Transverse colon (tissue), 4 donors: ENCODE measurements around the gene PRICKLE2. TPM values are rescaled to one million over a fixed set of nuclear protein-coding genes. Genes with fewer than 3 reads are reported as not detected.

Experiments used
- DNase-seq: peaks from one replicate; pipeline ENCODE4 v3.0.0-alpha.2; 2019
- H3K27ac ChIP-seq, 4 donors: fragments of 200-600 bp; sonication (generic); 2 replicates each; pipeline ENCODE4 v1.5.1; 2016 to 2018; ENCODE audit warnings: inconsistent platforms in 4 of 4
- H3K27me3 ChIP-seq: fragments of 200-600 bp; sonication (generic); 2 replicates; pipeline ENCODE4 v1.5.1; 2017; ENCODE audit warnings: inconsistent platforms
- H3K36me3 ChIP-seq, 4 donors: fragments of 200-600 bp; sonication (generic); 2 replicates each; pipeline ENCODE4 v1.5.1; 2017 to 2019; ENCODE audit warnings: inconsistent platforms in 4 of 4
- H3K4me1 ChIP-seq, 4 donors: fragments of 200-600 bp; sonication (generic); 2 replicates each; pipeline ENCODE4 v1.5.1; 2017 to 2020; ENCODE audit warnings: inconsistent platforms in 4 of 4
- H3K4me3 ChIP-seq, 4 donors: fragments of 200-600 bp; sonication (generic); 1 replicate in 1 of 4; 2 replicates in 3 of 4; pipeline versions ENCODE4 v1.5.1 to v1.6.1; 2017 to 2019; ENCODE audit warnings: inconsistent platforms in 4 of 4
- H3K9me3 ChIP-seq, 2 donors: fragments of 200-600 bp; sonication (generic); 2 replicates each; pipeline ENCODE4 v1.5.1; 2017 to 2019; ENCODE audit warnings: inconsistent platforms in 2 of 2
- EP300 ChIP-seq: sonication (generic); formaldehyde crosslinking; IDR thresholded peaks from one replicate; pipeline ENCODE4 v1.6.1; 2017; ENCODE audit warnings: antibody characterized with exemption, low read depth
- POLR2A ChIP-seq: fragments of 450-650 bp; IDR thresholded peaks from one replicate; pipeline ENCODE4 v1.6.1; 2016; ENCODE audit warnings: antibody characterized with exemption, mild to moderate bottlenecking, moderate library complexity
- POLR2AphosphoS5 ChIP-seq, 3 donors: sonication (generic); formaldehyde crosslinking; IDR thresholded peaks; one replicate each; pipeline ENCODE4 v1.6.1; 2016; ENCODE audit warnings: antibody characterized with exemption in 3 of 3
- WGBS, 2 donors: methylation state at CpG; one replicate each; pipeline ENCODE4 v1.1.5; 2018; ENCODE audit warnings: low coverage in 1 of 2; 5-methylcytosine and 5-hydroxymethylcytosine counted together
- in situ Hi-C, 4 donors: fragments of 200-750 bp; cut with MboI; loops; one replicate each; pipeline versions ENCODE4 v1.15.0 to v1.15.1; 2017; ENCODE audit warnings: low sequenced_read_pairs in 3 of 4, low pct_ligation_motif_present in 1 of 4, low pct_unique_long_range_greater_than_20kb in 1 of 4
- intact Hi-C: fragments of 100-400 bp; cut with DNase I; formaldehyde crosslinking; loops from one replicate; pipeline ENCODE4 v1.15.1; 2023; ENCODE audit warnings: low total_unique reads
- total RNA-seq, 4 donors: library from RNA; depleted of rRNA; stranded (reverse); fragments of >200 nt; gene quantifications; one replicate each; pipeline ENCODE4 v1.1.0, GENCODE V29; 2016
- TF ChIP-seq, protein P1 (sequence below), 5 experiments: fragments of 200-600 bp in 3 of 5; fragments of 450-650 bp in 2 of 5; sonication (generic) in 3 of 5; IDR thresholded peaks; 1 replicate in 2 of 5; 2 replicates in 3 of 5; pipeline ENCODE4 v1.5.1; 2016 to 2017; ENCODE audit warnings: antibody characterized with exemption in 5 of 5, inconsistent platforms in 3 of 5, mild to moderate bottlenecking in 2 of 5, moderate library complexity in 1 of 5

PRICKLE2 gene
- total RNA-seq, 4 donors from 2014 or later = 8.5 to 38.4 (median 17.4) TPM

DNA sequence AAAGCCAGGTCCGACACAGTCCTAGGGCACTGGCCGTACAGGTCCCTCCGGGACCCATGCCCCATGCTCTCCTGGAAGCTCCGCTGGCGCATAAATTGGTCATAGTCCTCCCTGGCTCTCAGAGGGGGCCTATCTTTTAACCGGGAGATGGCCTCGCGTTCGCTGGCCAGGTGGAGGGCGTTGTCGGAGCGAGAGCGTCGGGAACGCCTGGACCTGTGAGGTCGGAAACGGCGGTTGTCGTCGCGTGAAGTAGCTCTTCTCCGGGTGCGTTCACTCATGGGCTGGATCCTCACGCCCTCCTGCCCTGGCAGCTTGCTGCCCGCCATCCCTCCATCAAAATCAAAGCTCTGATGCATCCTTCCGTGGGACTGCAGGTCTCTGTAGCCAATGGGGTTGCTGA, 126.0 kb downstream of the PRICKLE2 start:
- TF ChIP-seq POLR2AphosphoS5 (IDR thresholded peaks at IDR 0.05) = no peak
- TF ChIP-seq, protein P1, sequence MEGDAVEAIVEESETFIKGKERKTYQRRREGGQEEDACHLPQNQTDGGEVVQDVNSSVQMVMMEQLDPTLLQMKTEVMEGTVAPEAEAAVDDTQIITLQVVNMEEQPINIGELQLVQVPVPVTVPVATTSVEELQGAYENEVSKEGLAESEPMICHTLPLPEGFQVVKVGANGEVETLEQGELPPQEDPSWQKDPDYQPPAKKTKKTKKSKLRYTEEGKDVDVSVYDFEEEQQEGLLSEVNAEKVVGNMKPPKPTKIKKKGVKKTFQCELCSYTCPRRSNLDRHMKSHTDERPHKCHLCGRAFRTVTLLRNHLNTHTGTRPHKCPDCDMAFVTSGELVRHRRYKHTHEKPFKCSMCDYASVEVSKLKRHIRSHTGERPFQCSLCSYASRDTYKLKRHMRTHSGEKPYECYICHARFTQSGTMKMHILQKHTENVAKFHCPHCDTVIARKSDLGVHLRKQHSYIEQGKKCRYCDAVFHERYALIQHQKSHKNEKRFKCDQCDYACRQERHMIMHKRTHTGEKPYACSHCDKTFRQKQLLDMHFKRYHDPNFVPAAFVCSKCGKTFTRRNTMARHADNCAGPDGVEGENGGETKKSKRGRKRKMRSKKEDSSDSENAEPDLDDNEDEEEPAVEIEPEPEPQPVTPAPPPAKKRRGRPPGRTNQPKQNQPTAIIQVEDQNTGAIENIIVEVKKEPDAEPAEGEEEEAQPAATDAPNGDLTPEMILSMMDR (IDR thresholded peaks at IDR 0.05) = no peak
- no peak for TF ChIP-seq POLR2A
- TF ChIP-seq EP300 = no peak
- DNase-seq = no peak
- in situ Hi-C loops (no loop called here), intact Hi-C loops (no loop called here)
- no peak overlapping the region for H3K4me3 ChIP-seq
- no peaks in the 10 kb centered on the region for H3K27me3 ChIP-seq
- no peaks in the 10 kb centered on the region for H3K9me3 ChIP-seq
- peaks cover 0 to 6% (median 0%) of the 10 kb centered on the region in 4 donors for H3K36me3 ChIP-seq
- no peak overlapping the region for H3K27ac ChIP-seq
- H3K4me1 ChIP-seq = peaks cover 0 to 6% (median 2%) of the 10 kb centered on the region in 4 donors
- WGBS, 2 donors = 90 to 97% methylated on average over 2 to 26 of the region's 26 CpGs

DNA sequence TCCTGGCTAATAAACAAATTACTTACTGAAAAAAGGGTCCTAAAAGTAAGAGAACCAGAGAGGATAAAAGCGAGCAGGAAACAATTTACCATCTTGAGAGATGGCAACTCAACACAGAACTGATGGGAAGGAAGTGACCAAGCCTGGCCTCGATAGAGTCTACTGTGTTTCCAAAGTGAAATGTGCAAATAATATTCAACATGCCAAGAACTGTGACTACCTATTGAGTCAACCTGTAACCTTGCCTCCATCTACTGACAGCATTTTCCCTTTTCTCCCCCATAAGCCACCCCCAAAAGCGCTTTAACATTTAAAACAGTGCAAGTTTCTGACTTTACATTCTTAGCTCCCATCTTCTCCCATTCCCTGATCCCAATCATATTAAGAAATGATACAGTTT, 126.6 kb downstream of the PRICKLE2 start:
- peaks cover 0 to 4% (median 1%) of the 10 kb centered on the region in 4 donors for H3K4me1 ChIP-seq
- no peak for DNase-seq
- H3K9me3 ChIP-seq = no peaks in the 10 kb centered on the region
- in situ Hi-C loops (no loop called here), intact Hi-C loops (no loop called here)
- TF ChIP-seq POLR2AphosphoS5 (IDR thresholded peaks at IDR 0.05) (no peak), EP300 (no peak), POLR2A (no peak)
- TF ChIP-seq, protein P1 (IDR thresholded peaks at IDR 0.05) = no peak
- WGBS, 2 donors = 76 to 84% methylated on average over 3 of the region's 3 CpGs
- H3K36me3 ChIP-seq = peaks cover 0 to 6% (median 0%) of the 10 kb centered on the region in 4 donors
- no peak overlapping the region for H3K27ac ChIP-seq
- no peaks in the 10 kb centered on the region for H3K27me3 ChIP-seq
- H3K4me3 ChIP-seq = no peak overlapping the region

- Histone ChIP-seq H3K4me3 (no peak overlapping the region), H3K4me1 (peaks cover 0 to 4% (median 0%) of the 10 kb centered on the region in 4 donors), H3K9me3 (no peaks in the 10 kb centered on the region), H3K27ac (no peak overlapping the region), H3K27me3 (no peaks in the 10 kb centered on the region), H3K36me3 (peaks cover 0 to 6% (median 0%) of the 10 kb centered on the region in 4 donors)
- no peak for DNase-seq
- in situ Hi-C loops (no loop called here), intact Hi-C loops (no loop called here)
- 75 to 79% methylated on average over 5 of the region's 5 CpGs for WGBS, 2 donors
- TF ChIP-seq POLR2AphosphoS5 (IDR thresholded peaks at IDR 0.05) (no peak), EP300 (no peak), POLR2A (no peak)
- TF ChIP-seq, protein P1 (IDR thresholded peaks at IDR 0.05) = no peak
Observed at GRCh38 chr3:64097920-64098319, 127.3 kb downstream of the PRICKLE2 start.

DNA sequence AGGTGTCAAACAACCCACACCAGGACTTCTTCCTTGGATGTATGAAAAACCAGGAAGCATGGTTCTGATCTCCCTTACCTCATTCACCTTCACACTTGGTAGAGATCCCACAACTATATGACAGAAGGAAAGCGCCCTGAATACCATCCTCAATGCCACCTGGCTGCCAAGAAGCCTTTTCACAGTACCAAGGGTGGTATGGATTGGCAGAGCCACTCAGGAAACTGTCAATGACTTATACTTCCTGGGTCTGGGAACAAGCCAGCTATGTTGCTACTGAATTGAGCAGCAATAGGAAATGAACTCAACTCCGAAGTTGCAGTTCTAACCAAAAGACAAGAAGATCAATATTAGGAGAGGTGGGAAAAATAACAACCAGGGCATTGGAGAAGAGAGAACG, 129.5 kb downstream of the PRICKLE2 start:
- Histone ChIP-seq H3K27ac (no peak overlapping the region), H3K4me3 (no peak overlapping the region), H3K4me1 (peaks cover 0 to 4% (median 0%) of the 10 kb centered on the region in 4 donors), H3K9me3 (no peaks in the 10 kb centered on the region), H3K36me3 (peaks cover 0 to 6% (median 0%) of the 10 kb centered on the region in 4 donors), H3K27me3 (no peaks in the 10 kb centered on the region)
- intact Hi-C loops (no loop called here), in situ Hi-C loops (no loop called here)
- no peak for DNase-seq
- 84 to 96% methylated on average over 2 to 3 of the region's 3 CpGs for WGBS, 2 donors
- TF ChIP-seq, protein P1 (IDR thresholded peaks at IDR 0.05) = no peak
- TF ChIP-seq EP300 (no peak), POLR2AphosphoS5 (IDR thresholded peaks at IDR 0.05) (no peak), POLR2A (no peak)
